ENCODE measurements around the gene ADAP1.

ADAP1 gene

GRCh38 chr7:893686-894085, 60.8 kb downstream of the ADAP1 start:
- H3K4me3 ChIP-seq (ENCODE audit: low read depth, low read length), result no peak overlapping the region
- POLR2A ChIA-PET, result no interaction called here
- no peaks in the 10 kb centered on the region for H3K9me3 ChIP-seq (ENCODE audit: control insufficient read depth, insufficient read depth, low read depth, low read length)
- CTCF ChIA-PET, result no interaction called here
- H3K27ac ChIP-seq (ENCODE audit: extremely low read depth, low read depth, low read length), result no peak overlapping the region
- no peak for TF ChIP-seq TSHZ1 (tag by site-specific recombination; IDR thresholded peaks at IDR 0.05; ENCODE audit: borderline replicate concordance)
- TF ChIP-seq ZNF76 (tag by site-specific recombination; IDR thresholded peaks at IDR 0.05; ENCODE audit: borderline replicate concordance, low read depth), result no peak
- TF ChIP-seq ZNF132 (tag by site-specific recombination; IDR thresholded peaks at IDR 0.05; ENCODE audit: borderline replicate concordance), result no peak
- TF ChIP-seq ZNF292 (tag by site-specific recombination; IDR thresholded peaks at IDR 0.05; ENCODE audit: borderline replicate concordance, low read depth), result no peak
- peaks cover 13 to 78% of the 10 kb centered on the region in 2 experiments; a peak in 2 of 3 replicates for H3K36me3 ChIP-seq (ENCODE audit: control insufficient read depth in 2 of 2, insufficient read depth in 1 of 2, low read length in 2 of 2)
- H3K4me1 ChIP-seq (ENCODE audit: control insufficient read depth, insufficient read depth, low read length), result no peaks in the 10 kb centered on the region

DNA sequence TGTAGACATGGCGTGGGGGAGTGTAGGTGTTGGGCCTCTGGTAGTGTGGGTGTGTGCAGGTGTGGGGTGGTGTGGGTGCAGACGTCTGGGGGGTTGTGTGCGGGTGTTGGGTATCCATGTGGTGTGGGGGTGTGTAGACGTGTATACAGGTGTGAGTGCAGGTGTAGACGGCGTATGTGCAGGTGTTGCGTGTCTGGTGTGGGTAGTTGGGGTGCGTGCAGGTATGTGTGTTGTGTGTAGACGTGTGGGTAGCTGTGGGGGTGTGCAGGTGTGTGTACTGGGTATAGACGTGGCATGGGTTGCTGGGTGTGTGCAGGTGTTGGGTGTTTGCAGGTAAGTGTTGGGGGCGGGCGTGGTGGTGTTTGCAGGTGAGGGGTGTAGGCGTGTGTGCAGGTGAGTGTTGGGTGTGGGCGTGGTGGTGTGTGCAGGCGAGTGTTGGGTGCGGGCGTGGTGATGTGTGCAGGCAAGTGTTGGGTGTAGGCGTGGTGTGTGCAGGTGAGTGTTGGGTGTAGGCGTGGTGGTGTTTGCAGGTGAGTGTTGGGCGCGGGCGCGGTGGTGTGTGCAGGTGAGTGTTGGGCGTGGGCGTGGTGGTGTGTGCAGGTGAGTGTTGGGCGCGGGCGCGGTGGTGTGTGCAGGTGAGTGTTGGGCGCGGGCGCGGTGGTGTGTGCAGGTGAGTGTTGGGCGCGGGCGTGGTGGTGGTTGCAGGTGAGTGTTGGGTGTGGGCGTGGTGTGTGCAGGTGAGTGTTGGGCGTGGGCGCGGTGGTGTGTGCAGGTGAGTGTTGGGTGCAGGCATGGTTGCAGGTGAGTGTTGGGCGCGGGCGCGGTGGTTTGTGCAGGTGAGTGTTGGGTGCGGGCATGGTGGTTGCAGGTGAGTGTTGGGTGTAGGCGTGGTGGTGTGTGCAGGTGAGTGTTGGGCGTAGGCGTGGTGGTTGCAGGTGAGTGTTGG, 61.6 kb downstream of the ADAP1 start:
- no peaks in the 10 kb centered on the region for H3K9me3 ChIP-seq (ENCODE audit: control insufficient read depth, insufficient read depth, low read depth, low read length)
- ChIA-PET CTCF (no interaction called here), POLR2A (no interaction called here)

DNA sequence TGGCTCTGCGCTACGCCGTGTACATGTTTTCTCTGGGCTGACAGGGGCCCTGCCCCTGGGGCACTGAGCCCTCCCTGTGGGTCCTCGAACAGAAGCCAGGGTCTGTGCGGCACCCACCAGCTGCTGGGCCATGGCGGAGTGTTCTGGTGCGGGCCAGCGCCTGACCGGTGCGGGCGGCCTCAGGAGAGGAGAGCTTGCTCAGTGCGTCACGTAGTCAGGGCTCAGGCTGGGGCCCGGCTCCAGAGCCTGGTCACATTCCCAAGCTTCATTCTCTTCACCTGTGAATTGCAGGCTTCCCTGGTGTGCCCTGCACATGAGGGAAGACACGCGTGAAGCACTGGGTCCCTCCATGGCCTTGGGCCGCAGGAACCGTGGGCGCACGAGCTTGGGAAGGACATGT, 62.7 kb downstream of the ADAP1 start:
- Histone ChIP-seq H3K27ac (ENCODE audit: extremely low read depth, low read depth, low read length) (no peak overlapping the region), H3K4me3 (ENCODE audit: low read depth, low read length) (no peak overlapping the region), H3K4me1 (ENCODE audit: control insufficient read depth, insufficient read depth, low read length) (no peaks in the 10 kb centered on the region), H3K36me3 (ENCODE audit: control insufficient read depth in 2 of 2, insufficient read depth in 1 of 2, low read length in 2 of 2) (peaks cover 18 to 92% of the 10 kb centered on the region in 2 experiments; a peak in 2 of 3 replicates), H3K9me3 (ENCODE audit: control insufficient read depth, insufficient read depth, low read depth, low read length) (no peaks in the 10 kb centered on the region)
- ChIA-PET CTCF (no interaction called here), POLR2A (interaction anchor here (0.6 kb wide), 1 partner anchor 82 kb away, joined by 5 read pairs; no protein-coding TSS in a partner anchor)
- TF ChIP-seq ZNF664 (tag by site-specific recombination; IDR thresholded peaks at IDR 0.05) (no peak), ZNF548 (tag by site-specific recombination; IDR thresholded peaks at IDR 0.05) (no peak), ZNF335 (tag by site-specific recombination; conservative IDR thresholded peaks at IDR 0.05) (no peak), ZNF350 (tag by site-specific recombination; IDR thresholded peaks at IDR 0.05) (no peak), IKZF3 (tag by site-specific recombination; IDR thresholded peaks at IDR 0.05) (no peak), SP2 (tag by site-specific recombination; IDR thresholded peaks at IDR 0.05) (no peak), BCL11A (tag by site-specific recombination; IDR thresholded peaks at IDR 0.05; ENCODE audit: low read depth) (no peak), ZNF16 (tag by site-specific recombination; IDR thresholded peaks at IDR 0.05; ENCODE audit: low read depth) (no peak), ZNF394 (tag by site-specific recombination; IDR thresholded peaks at IDR 0.05; ENCODE audit: borderline replicate concordance) (no peak), PRDM4 (tag by site-specific recombination; IDR thresholded peaks at IDR 0.05) (no peak), ZNF514 (tag by site-specific recombination; IDR thresholded peaks at IDR 0.05) (no peak), PRDM1 (tag by site-specific recombination; IDR thresholded peaks at IDR 0.05) (no peak), SCRT1 (tag by site-specific recombination; IDR thresholded peaks at IDR 0.05; ENCODE audit: borderline replicate concordance) (no peak), ZNF416 (tag by site-specific recombination; IDR thresholded peaks at IDR 0.05) (no peak)

More for the DNA sequence above, 61.6 kb downstream of the ADAP1 start:
- no peak overlapping the region for H3K4me3 ChIP-seq (ENCODE audit: low read depth, low read length)
- no peak overlapping the region for H3K27ac ChIP-seq (ENCODE audit: extremely low read depth, low read depth, low read length)
- TF ChIP-seq ZFHX2 (tag by site-specific recombination; conservative IDR thresholded peaks at IDR 0.05) (peak; percentile 95), KLF8 (tag by site-specific recombination; IDR thresholded peaks at IDR 0.05) (peak; percentile 96), ZNF610 (tag by site-specific recombination; IDR thresholded peaks at IDR 0.05; ENCODE audit: borderline replicate concordance) (no peak), BCL11B (tag by site-specific recombination; IDR thresholded peaks at IDR 0.05; ENCODE audit: low read depth) (no peak), ZNF157 (tag by site-specific recombination; IDR thresholded peaks at IDR 0.05) (peak; percentile 54; the same call in 1 of the 2 replicates), EGR2 (tag by site-specific recombination; IDR thresholded peaks at IDR 0.05; ENCODE audit: low read depth) (peak; percentile 95), ZEB2 (tag by site-specific recombination; IDR thresholded peaks at IDR 0.05) (peak; percentile 93)
- TF ChIP-seq, protein P1, sequence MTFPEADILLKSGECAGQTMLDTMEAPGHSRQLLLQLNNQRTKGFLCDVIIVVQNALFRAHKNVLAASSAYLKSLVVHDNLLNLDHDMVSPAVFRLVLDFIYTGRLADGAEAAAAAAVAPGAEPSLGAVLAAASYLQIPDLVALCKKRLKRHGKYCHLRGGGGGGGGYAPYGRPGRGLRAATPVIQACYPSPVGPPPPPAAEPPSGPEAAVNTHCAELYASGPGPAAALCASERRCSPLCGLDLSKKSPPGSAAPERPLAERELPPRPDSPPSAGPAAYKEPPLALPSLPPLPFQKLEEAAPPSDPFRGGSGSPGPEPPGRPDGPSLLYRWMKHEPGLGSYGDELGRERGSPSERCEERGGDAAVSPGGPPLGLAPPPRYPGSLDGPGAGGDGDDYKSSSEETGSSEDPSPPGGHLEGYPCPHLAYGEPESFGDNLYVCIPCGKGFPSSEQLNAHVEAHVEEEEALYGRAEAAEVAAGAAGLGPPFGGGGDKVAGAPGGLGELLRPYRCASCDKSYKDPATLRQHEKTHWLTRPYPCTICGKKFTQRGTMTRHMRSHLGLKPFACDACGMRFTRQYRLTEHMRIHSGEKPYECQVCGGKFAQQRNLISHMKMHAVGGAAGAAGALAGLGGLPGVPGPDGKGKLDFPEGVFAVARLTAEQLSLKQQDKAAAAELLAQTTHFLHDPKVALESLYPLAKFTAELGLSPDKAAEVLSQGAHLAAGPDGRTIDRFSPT (tag by site-specific recombination; IDR thresholded peaks at IDR 0.05), result peak; percentile 57; the same call in 1 of the 2 replicates
- H3K4me1 ChIP-seq (ENCODE audit: control insufficient read depth, insufficient read depth, low read length), result no peaks in the 10 kb centered on the region
- H3K36me3 ChIP-seq (ENCODE audit: control insufficient read depth in 2 of 2, insufficient read depth in 1 of 2, low read length in 2 of 2), result peaks cover 13 to 86% of the 10 kb centered on the region in 2 experiments; a peak in 2 of 3 replicates
